Measurements from ENCODE around the gene YBX2.

GRCh38 chr17:7259555-7259889 lies 34.9 kb downstream of the YBX2 start:
- TF ChIP-seq CTCF (tag by site-specific recombination; IDR thresholded peaks at IDR 0.05) (no peak), ZNF76 (tag by site-specific recombination; IDR thresholded peaks at IDR 0.05; ENCODE audit: borderline replicate concordance, low read depth) (no peak), ZNF280D (tag by site-specific recombination; IDR thresholded peaks at IDR 0.05) (no peak), ZBTB10 (tag by site-specific recombination; IDR thresholded peaks at IDR 0.05) (no peak), ZNF610 (tag by site-specific recombination; IDR thresholded peaks at IDR 0.05; ENCODE audit: borderline replicate concordance) (no peak), PRDM2 (tag by site-specific recombination; IDR thresholded peaks at IDR 0.05; ENCODE audit: borderline replicate concordance) (no peak), ZXDB (tag by site-specific recombination; IDR thresholded peaks at IDR 0.05) (no peak), ZNF114 (tag by site-specific recombination; IDR thresholded peaks at IDR 0.05) (no peak), ZBTB7A (tag by site-specific recombination; IDR thresholded peaks at IDR 0.05; ENCODE audit: low read depth) (no peak), REST (tag by site-specific recombination; IDR thresholded peaks at IDR 0.05) (no peak), ZNF175 (tag by site-specific recombination; IDR thresholded peaks at IDR 0.05) (no peak), ZNF2 (tag by site-specific recombination; IDR thresholded peaks at IDR 0.05) (no peak), BCL11A (tag by site-specific recombination; IDR thresholded peaks at IDR 0.05; ENCODE audit: low read depth) (no peak)

Measured in HEK293 (cell line).